ENCODE data around the gene TMEM100. TPM values are rescaled to one million over a fixed set of nuclear protein-coding genes. Genes with fewer than 3 reads are reported as not detected.
A peak's percentile ranks its signal among the peaks of the same experiment; 100 is the strongest.

Gene TMEM100
- total RNA-seq: 443 TPM
- long read RNA-seq, transcript TMEM100-201 (2 exons, 1,747 nt): major isoform, 30 of 81 reads
- long read RNA-seq, partial matches to known transcripts: 1 of 81 reads
- long read RNA-seq, other reads (novel, unspliced or antisense): 47 of 81 reads

DNA sequence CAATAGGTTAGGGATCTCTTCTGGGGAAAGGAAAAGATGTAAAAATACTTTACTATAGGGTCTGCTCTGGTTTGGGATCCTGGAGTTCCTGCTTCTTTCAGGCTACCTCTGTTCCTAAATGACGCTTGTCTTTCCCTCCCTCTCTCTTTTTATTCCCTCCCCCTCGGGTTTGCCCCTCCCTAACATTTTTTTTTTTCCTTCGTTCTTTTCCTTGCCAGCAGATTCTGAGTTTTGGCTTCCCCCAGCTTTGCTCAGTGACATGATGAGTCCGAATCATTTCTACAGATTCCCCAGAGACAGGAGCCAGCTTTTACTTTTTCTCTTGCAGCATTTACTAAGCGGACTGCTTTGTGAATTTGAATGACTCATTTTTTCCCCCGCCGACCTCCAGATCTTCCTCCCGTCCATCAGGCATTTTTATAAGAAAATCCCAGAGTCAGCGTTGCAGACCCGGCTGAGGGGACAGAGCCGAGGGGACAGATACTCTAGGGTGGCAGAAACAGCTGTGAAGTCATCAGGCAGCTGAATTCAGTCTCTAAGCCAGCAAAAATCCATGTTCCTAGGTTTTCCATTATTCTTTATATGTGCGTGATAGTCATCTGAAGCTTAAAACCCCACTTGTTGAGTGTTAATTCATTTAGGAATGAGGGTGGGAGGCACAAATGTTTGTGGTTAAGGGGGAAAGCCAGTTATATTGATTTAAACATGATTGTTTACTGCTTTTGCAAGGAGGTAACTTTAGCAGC lies at the start of gene TMEM100:
TMEM100 (minus strand) TSS at position 123 of the 746 bp plus-strand sequence. CDS start 1,794 bp downstream, outside the sequence.
- Histone ChIP-seq H3K36me3 (peaks cover 9% of the 10 kb centered on the region), H3K4me3 (peak within 1 kb of the TSS; percentile 50), H3K4me1 (peaks cover 6% of the 10 kb centered on the region), H3K27ac (peak within 1 kb of the TSS; percentile 80), H3K27me3 (ENCODE audit: low read depth) (no peaks in the 10 kb centered on the region), H3K9me3 (no peaks in the 10 kb centered on the region)
- no peak for TF ChIP-seq CTCF (IDR thresholded peaks at IDR 0.05)
- ATAC-seq (peak; percentile 34 to 36), DNase-seq (no peak)
- intact Hi-C loops (cut with DNase I): no loop called here

- DNase-seq (no peak), ATAC-seq (no peak)
- no peak overlapping the region for H3K4me3 ChIP-seq
- H3K9me3 ChIP-seq: no peaks in the 10 kb centered on the region
- no peak for TF ChIP-seq CTCF (IDR thresholded peaks at IDR 0.05)
- H3K4me1 ChIP-seq: peaks cover 14% of the 10 kb centered on the region
- H3K36me3 ChIP-seq: peaks cover 87% of the 10 kb centered on the region
- H3K27me3 ChIP-seq (ENCODE audit: low read depth): no peaks in the 10 kb centered on the region
- no peak overlapping the region for H3K27ac ChIP-seq
- intact Hi-C loops (cut with DNase I): no loop called here
Observed at GRCh38 chr17:55772086-55772485, 49.4 kb upstream of the TMEM100 start.

GRCh38 chr17:55770196-55770870 lies 47.7 kb upstream of the TMEM100 start:
- H3K4me3 ChIP-seq: no peak overlapping the region
- no peak for DNase-seq
- H3K27ac ChIP-seq: peak overlapping the region; percentile 32
- peak in 1 of 2 donors; percentile 45 for ATAC-seq
- TF ChIP-seq CTCF (IDR thresholded peaks at IDR 0.05): peak; percentile 54
- H3K4me1 ChIP-seq: peaks cover 14% of the 10 kb centered on the region
- peaks cover 69% of the 10 kb centered on the region for H3K36me3 ChIP-seq
- no peaks in the 10 kb centered on the region for H3K9me3 ChIP-seq
- intact Hi-C loops (cut with DNase I): no loop called here
- H3K27me3 ChIP-seq (ENCODE audit: low read depth): no peaks in the 10 kb centered on the region

DNA sequence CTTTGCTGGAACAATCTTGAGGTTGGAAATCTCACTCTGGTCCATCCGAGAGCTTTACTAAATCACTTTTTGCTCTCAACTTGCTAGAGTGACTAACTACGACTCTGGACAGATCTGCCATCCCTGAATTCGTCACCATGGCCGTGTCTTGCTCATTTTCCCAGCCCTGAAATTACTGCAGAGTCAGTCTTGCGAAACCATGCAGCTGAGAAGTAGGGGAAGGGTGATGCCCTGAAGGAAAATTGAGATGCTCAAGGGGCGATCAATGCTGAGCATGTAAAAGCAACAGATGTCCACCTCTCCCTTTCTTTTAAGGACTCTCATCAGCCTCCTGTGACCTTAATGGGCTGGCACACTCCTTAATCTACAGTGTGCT lies 46.9 kb upstream of the TMEM100 start:
- TF ChIP-seq CTCF (IDR thresholded peaks at IDR 0.05): no peak
- H3K27ac ChIP-seq: peak overlapping the region; percentile 32
- H3K4me1 ChIP-seq: peaks cover 15% of the 10 kb centered on the region
- peaks cover 62% of the 10 kb centered on the region for H3K36me3 ChIP-seq
- no peak overlapping the region for H3K4me3 ChIP-seq
- DNase-seq (no peak), ATAC-seq (no peak)
- H3K9me3 ChIP-seq: no peaks in the 10 kb centered on the region
- intact Hi-C loops (cut with DNase I): no loop called here
- no peaks in the 10 kb centered on the region for H3K27me3 ChIP-seq (ENCODE audit: low read depth)

DNA sequence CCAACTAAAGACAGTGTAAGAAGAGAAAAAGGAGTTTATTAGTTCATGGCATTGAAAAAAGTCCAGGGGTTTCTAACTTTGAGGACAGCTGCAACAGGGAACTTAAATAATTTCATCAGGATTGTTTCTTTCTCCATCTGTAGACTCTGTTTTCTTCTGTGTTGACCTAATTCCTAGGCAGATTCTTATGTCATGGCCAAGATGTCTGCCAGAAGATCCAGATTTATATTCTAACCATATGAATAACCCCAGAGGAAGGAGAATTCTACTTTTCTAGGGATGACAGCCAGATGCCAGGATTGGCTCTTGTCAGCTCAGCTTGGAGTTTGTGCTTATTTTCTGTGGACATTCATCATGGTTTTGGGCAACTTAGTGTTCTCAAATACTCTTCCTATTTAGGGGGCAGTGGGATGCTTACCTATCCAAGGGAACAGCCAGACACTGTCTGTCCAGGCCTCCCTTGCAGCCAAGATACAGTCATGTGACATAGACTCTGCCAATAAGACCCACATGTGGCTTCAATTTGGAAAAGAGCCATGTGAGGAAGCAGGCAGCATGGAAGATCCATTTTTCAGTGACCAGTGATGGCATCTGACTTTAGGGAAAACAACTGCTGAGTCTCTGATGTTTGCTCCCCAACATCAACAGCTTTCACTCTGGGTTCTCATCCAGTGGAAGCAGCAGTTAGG lies 46.4 kb upstream of the TMEM100 start:
- intact Hi-C loops (cut with DNase I): no loop called here

More for the DNA sequence above, 46.4 kb upstream of the TMEM100 start:
- Histone ChIP-seq H3K9me3 (no peaks in the 10 kb centered on the region), H3K4me3 (no peak overlapping the region), H3K36me3 (peaks cover 57% of the 10 kb centered on the region), H3K4me1 (peaks cover 18% of the 10 kb centered on the region), H3K27me3 (ENCODE audit: low read depth) (no peaks in the 10 kb centered on the region), H3K27ac (peak overlapping the region; percentile 32)
- ATAC-seq: no peak
- DNase-seq: no peak
- TF ChIP-seq CTCF (IDR thresholded peaks at IDR 0.05): no peak

All from lower lobe of right lung (tissue), 2 donors.